Measurements from ENCODE around the gene ABCC2.
"Not testable (repeated sequence)": the region's sequence is repeated elsewhere in the genome, so short reads cannot be mapped to it uniquely, and the experiment has no call there.

ABCC2 gene

DNA sequence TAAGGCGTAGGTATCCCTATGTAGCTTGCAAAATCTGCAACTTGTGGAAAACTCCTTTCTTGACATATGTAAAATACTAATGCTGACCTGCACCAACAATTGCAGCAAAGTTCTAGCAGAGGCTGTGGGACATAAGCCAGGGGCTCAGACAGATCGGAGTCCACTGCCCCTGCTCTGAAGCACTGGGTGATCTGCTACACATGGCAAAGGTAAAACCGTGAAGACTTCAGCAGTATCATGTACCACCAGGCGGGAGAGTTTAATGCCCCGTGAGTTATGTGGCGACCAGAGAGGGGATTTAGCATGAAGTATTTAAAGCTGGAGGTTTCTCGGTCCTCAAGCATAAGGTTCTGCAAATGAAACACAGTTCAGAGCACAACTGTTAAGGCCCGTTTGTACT, 76.4 kb downstream of the ABCC2 start:
- no peak for DNase-seq

DNA sequence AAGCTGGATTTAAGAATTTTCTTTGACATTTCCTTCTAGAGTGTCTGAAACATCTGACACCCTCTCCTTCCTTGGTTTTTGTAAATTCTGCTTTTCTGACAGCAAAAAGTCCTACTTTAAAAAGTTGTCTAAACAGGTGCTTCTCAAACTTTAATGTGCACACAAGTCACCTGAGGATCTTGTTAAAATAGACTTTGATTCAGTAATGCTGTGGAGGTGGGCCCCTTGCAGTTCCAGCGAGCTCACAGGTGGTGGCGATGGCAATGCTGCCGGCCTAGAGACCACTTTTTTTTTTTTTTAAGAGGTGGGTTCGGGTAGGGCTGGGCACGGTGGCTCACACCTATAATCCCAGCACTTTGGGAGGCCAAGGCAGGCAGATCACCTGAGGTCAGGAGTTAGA, 77.1 kb downstream of the ABCC2 start:
- DNase-seq = no peak

DNA sequence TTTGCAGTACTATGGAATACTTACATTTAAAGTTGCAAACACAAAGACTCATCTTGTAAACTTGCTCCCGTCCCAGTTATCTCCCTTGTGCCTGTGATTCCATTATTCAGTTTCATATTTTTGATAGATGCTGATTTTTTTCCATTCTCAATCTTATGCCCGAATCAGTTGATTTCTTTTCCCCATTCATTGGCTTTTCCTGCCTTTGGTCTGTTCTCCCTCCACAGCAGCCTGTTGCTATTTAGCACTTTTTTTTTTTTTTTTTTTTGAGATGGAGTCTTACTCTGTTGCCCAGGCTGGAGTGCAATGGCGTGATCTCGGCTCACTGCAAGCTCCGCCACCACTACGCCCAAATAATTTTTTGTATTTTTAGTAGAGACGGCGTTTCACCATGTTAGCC, 78.0 kb downstream of the ABCC2 start:
- DNase-seq = no peak

- DNase-seq = not testable (repeated sequence)
Observed at GRCh38 chr10:99863535-99864240, 81.2 kb downstream of the ABCC2 start.

GRCh38 chr10:99867250-99867649, 84.8 kb downstream of the ABCC2 start:
- DNase-seq = not testable (repeated sequence)

DNA sequence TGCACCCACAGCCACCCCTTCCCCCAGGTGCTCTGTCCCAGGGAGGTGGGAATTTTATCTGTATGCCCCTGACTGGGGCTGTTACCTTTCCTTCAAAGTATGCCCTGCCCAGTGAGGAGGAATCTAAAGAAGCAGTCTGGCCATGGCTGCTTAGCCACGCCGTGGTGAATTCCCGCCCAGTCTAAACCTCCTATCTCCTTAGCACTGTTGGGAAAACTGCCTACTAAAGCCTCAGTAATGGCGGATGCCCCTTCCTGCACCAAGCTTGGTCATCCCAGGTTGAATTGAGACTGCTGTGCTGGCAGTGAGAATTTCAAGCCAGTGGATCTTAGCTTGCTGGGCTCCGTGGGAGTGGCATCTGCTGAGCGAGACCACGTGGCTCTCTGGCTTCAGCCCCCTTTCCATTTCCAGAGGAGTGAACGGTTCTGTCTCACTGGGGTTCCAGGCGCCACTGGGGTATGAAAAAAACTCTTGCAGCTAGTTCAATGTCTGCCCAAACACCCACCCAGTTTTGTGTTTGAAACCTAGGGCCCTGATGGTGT, 87.2 kb downstream of the ABCC2 start:
- no peak for DNase-seq

GRCh38 chr10:99870123-99870730, 87.8 kb downstream of the ABCC2 start:
- DNase-seq = no peak

DNA sequence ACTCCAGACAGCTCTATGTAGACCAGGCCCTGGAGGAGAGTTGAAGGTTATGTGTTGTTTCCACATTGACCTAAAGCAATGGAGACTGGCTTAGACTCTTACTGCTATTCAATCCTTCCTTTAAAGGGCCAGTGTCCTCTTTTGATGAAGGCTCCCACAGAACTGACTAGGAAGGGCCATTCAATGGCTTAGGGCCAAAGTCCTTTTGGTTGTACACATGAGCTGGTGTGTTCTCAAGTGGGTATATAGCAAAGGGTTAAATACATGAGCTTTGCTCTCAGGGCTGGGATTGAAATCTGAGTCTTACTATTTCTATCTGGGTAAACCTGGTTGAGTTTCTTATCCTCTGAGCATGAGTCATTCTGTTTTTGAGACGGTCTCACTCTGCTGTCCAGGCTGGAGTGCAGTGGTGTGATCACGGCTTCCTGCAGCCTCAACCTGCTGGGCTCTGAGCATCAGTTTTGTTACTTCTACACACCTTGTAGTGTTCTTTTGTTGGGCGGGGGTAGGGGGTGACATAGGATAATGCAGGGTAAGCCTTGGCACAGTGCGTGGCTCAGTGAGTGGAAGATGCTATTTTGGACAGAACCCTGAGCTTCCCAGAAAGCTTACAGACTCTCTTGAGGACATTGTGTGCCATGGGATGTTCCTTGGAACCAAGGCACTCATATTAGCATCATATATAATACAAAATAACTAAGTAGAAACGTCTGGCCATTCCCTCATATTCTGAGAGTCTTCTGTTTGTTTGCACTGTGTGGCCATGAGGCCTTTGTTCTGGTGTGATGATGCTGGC, 90.1 kb downstream of the ABCC2 start:
- no peak for DNase-seq

GRCh38 chr10:99873846-99874245, 91.4 kb downstream of the ABCC2 start:
- DNase-seq = no peak

DNA sequence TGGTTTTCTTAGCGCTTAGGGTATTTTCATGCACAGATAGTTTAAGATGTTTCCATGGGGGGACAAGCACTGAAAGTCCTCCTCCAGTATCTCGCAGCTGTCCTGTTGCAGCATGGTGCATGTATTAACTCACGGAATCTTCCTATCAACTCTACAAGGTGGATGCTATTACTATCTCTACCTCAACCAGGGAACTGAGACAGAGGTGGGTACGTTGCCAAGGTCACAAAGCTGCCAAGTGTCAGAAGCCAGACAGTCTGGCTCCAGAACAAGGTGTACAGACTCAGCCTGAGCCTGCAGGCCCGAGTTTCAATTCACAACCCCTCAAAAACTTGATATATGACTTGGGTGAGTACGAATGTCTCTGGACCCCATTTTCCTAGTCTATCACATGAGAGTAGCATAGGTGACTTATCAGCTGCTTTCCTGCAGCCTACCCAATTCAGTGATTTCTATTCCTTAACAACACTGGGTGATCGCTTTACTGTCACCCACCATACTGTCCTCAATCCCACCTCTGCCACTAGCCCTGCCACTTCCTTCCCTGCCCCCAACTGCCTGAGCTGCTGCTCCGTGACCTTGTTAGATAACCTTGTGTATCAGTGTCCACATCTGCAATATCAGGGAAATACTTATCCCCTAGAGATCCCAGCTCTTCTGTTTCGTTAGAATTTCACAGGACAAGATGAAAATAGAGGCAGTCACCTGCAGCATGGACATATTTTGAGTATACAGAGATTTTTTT, 92.1 kb downstream of the ABCC2 start:
- DNase-seq = no peak

- DNase-seq = no peak
Observed at GRCh38 chr10:99875473-99875872, 93.0 kb downstream of the ABCC2 start.

DNA sequence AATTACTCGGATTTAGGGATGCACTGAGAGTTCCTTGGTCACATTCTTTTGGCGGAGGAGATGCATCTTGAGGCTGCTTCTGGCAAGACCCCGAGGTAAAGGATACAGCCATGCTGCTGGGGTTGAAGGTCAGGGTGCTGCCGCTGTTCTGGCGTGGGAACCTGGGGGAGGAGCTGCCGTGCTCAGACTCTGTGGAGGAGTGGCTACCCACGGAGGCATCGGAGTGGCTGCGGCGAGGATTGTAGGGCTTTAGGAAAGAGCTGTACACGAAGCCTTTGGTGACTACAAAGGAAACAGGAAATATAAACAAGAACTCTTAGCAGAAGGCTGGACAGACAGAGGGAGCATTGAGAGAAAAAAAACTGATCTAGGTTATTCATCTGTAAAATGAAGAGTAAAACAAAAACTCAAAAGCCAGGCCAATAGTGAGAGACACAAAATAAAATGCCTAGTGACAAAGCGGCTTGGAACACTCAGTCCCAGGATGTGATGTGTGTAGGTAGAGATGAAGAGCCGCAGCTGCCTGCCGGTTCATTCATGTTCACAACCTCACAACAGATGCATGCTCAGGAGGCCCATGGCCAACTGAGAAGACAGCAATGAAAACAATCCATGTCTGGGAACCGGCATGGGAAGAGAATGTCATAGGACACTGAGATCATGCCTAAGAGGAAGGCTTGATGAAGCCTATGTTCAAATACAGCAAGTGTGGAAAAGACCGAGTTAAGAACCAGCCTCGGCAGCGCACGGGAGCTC, 97.8 kb downstream of the ABCC2 start:
- DNase-seq = no peak

DNA sequence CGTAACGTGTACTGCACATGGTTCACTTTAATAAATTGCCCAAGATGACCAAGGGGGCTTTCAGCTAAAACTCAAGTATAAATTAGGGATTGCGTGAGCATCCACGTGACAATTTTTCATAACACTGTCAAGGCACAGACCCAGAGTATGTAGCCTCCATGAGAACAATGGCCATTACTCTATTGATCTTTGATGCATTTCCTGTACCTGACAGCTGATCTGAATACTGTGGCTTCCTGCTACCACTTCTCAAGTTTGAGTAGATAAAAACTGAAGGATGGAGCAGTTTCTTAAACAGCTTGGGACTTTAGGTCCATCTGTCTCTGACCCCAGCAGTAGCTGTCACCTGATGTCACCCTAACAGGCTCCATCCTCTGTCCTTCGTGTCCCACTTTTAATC, 98.9 kb downstream of the ABCC2 start:
- no peak for DNase-seq

GRCh38 chr10:99883523-99883922, 101.1 kb downstream of the ABCC2 start:
- no peak for DNase-seq

DNA sequence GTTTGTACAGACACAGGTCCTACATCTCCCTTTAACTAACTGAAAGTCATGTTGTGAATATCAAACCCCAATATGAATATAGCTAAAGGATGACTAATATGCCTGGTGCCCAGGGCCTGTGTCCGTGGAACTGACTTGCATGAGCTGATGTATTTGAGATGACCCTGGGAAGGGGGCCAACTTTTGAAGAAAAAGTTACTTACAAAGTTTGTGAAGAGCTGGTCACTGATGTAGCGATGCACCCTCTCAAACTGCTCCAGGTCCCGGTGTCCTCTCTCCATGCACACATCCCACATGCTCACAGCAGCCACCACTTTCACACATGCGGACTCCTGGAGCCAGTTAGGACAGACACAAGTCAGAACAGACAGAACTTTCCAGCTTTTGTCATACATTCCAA, 106.2 kb downstream of the ABCC2 start:
- no peak for DNase-seq

GRCh38 chr10:99894613-99895012, 112.2 kb downstream of the ABCC2 start:
- no peak for DNase-seq

GRCh38 chr10:99895066-99895465, 112.6 kb downstream of the ABCC2 start:
- DNase-seq = not testable (repeated sequence)

DNA sequence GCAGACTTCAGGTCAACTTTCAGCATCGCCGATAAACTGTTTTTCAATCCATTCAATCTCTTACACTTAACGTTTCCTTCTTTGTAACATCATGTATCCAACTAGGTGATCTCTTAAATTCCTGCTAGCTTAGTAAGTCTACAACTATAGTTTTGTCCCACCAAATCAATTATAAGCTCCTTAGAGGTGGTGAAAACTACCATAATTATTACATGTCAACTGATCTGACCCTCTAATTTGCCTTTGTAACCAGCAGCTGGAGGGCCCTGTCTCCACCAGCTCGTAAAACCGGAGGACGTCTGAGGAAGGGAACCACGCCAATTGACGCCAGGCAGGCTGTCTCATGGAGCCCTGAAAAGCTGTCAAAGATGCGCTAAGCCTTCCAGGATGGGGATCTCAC, 113.4 kb downstream of the ABCC2 start:
- no peak for DNase-seq
